SW480 (cell line): ENCODE measurements around the gene LGALS3BP.

Source experiments
- DNase-seq: peaks from one replicate; pipeline ENCODE4 v3.0.0-alpha.2; 2016; ENCODE audit warnings: low spot score

The LGALS3BP gene

GRCh38 chr17:78937561-78937960 is 42.2 kb downstream of the LGALS3BP start:
- DNase-seq = no peak

GRCh38 chr17:78935419-78936323 is 44.1 kb downstream of the LGALS3BP start:
- DNase-seq = no peak

DNA sequence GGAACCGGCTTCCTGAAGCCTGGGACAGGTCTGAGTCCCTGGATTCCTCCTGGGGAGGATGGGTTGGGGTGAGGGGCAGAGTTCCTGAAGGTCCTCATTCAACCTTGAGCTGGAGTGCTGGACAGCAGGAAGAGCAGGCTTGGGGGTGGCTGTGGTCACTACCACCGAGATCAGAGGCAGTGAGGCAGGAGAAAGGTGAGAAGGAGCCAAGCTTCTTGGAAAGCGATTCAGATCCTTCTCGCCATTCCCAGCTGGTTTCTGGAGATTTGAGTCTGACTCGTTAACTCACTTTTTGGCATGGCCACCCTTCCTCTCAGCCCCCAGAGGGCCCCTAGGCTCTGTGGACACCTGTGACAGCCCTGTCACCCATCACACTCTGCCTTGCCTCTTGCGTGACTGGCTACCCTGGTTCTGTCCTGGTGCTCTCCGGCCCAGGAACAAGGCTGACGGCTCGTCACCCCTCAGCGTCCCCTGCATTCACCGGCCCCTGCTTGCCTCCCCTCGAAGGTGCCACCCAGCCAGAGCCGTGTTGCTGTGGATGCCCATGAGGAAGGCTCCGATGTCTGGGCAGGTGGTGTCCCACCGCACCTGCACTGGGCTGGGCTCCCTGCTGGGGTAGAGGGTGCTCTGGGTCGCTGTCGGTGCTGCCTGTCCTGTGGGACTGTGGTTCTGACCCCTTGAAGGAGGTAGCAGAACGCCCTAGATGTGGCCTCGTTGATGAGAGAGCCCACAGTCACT is 44.9 kb downstream of the LGALS3BP start:
- DNase-seq = no peak

DNA sequence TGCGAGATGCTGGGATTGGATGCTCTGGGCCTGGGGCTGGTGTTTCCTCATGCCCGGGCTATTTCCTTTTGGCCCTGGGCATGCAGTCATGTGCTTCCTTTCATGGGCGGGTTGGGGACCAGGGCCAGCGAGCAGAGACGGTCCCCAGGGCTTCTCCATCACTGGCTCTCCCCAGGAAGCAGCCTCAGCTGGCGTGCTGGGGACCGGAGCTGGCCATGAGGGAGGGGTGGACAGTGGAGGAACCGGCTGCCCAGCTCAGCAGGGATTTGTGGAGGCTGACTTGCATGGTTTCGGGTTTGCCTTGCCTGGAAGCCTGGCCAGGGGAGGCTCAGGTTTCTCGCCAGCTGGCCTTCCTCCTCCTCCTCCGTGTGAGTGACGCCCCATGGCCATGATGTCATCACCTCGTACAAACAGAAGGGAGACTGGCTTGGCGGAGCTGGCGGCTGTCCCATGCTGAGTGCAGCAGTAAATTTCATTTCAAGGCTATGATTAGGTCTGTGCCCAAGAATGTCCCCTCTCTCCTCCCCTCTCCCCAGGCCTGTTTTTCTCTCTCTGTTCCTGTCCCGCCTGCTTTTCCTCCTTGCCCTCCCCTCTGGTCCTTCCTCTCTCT is 45.7 kb downstream of the LGALS3BP start:
- peak; percentile 72 for DNase-seq

DNA sequence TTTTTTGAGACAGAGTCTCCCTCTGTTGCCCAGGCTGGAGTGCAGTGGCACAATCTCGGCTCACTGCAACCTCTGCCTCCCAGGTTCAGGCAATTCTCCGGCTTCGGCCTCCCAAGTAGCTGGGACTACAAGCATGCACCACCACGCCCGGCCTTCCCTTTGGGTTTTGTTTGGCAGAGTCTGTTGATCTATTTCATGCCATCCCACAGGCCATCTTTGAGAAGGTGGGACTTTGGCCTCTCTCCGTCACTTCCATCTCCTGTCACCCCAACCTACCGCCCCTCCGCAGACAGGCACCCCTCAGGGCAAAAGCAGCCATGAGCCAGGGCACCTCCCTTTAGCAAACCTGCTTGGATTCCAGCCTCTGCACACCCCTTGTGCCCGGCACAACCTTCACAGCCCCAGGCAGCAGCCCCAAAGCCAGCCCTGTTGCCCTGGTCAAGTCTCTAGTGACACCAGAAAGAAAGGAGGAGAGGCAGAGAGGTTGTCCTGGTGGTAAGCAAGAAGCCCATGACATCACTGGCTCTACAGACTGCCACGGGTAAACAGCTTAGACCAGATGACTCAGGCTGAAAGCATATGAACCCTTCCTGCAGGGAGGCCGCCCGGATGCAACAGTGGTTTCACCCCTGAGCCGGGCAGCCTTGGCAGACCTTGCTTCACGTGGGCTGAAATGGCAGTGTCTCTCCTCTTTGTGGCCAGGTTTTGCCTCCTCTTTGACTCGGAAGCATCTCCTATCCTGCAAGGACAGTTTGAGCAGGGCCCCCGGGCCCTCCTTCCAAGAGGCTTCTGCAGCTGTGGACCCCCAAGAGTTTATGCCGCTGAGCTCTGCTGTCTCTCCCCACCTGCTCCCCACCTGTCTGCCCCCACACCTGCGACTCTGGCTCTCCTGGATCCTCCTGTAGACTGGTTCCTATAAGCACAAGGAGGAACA is 46.4 kb downstream of the LGALS3BP start:
- peak; percentile 95 for DNase-seq

DNA sequence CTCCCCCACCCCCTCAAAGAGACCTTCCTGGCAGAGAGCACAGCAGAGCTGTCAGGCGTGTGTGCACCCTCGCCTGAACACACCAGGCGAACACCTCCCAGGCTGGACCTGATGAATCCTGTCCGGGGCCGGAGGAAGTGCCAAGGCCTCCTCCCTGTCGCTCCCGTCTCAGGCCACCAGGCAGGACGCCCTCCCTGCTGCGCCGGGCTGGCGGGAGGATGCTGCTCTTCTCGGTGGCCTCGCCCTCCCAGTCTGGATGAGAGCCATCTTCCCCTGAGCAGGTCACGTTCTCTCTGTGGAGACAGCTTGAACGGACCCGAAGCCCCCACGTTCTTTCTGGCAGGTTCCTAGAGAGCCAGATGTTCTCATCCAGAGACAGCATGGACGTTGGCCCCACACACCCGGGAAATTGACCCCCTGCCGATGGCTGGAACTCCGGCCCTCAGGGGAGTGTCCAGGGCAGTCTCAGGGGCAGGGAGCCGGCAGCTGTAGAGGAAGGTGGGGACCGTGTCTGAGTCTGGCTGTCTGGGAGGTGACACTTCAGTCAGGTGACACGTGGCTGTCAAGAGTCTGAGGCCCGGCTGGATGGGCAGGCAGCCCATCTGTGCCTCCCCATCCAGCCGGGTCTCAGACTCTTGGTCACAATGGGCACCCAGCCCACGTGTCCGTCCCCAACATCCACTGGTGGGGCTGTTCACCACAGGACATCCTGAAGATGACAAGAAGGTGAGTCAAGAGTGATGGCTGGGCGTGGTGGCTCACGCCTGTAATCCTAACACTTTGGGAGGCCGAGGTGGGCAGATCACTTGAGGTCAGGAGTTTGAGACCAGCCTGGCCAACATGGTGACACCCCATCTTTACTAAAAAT is 49.6 kb downstream of the LGALS3BP start:
- peak; percentile 29 for DNase-seq

GRCh38 chr17:78925662-78926555 is 53.8 kb downstream of the LGALS3BP start:
- DNase-seq = no peak

- DNase-seq = peak; percentile 74
These were observed 54.5 kb downstream of the LGALS3BP start, which contains the start of gene TIMP2 for GRCh38 chr17:78925234-78925633. Gene TIMP2 (minus strand): TSS chr17:78925387. CDS start chr17:78925088, 299 bp downstream.

GRCh38 chr17:78924481-78925151 is 55.1 kb downstream of the LGALS3BP start:
- peak; percentile 37 for DNase-seq

DNA sequence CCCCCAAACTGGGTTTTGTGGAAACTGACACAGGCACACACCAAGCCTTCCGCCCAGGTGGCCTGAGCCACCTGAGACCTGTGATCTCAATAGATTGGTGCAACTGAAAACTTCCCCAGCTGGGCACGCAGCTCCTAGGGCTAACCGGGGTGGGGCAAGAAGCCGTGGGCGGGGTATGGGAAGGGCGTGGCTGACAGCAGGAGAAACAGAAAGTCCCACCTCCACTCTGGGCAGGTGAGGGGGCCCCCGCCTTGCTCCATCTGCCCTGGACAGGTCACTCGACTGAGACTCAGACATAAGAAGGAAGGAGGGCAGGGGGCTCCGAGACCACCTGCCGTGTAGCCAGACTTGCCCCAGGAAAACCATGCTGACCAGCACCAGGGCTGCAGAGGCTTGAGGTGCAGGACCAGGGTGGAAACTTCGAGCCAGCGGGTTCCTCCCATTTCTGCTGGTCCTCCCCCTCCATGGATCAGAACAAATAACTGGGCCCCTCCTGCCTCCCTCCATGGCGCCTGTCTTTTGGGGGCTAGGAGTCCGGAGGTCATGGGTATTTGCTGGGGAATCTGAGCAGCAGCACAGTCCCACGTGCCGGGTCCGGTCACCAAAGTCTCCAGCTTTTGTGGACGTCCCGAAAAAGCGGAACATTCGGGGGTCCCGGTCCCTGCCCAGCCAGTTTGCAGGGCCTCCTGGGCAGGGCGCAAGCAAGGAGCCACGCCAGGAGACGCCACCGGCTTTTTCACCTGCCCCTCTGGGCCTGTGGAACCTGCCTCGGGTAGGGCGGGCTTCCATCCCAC is 55.9 kb downstream of the LGALS3BP start:
- DNase-seq = peak; percentile 78

DNA sequence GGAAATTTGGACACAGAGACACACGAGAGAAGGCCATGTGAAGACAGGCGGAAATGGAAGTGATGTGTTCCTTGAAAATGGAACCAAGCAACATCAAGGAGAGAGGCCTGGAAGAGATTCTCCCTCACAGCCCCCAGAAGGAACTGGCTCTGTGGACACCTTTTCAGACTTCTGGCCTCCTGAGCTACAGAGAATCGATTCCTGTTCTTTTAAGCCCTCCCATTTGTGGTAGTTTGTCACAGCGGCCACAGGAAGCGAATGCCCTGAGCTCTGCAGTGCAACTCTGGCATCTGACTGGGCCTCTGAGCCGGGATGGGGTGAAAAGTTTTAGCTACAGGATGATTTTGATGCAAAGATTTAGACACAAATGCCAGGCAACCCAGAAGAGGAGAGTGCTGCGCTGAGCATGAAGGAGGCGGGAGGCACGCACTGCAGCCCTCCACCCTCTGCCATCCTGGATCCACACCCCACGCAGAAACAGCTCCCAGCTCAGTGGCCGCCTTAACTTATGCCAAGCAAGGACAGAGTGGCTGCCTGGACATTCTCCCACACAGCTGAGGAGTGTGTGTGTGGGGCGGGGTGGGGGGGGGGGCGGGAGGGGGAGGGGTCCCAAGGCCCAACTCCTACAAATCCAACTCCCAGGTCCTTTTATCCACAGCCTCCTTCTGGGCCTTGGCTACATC is 56.8 kb downstream of the LGALS3BP start:
- no peak for DNase-seq

- DNase-seq = no peak
These were observed 58.2 kb downstream of the LGALS3BP start for GRCh38 chr17:78921437-78921971.
